Activated CD8-positive, alpha-beta memory T cell treated with anti-CD3 and anti-CD28 coated beads, Interleukin-2, amount 50 U/mL, for 4 hours (primary cell): Measurements from ENCODE around the gene CDKN1C.
"Not testable (repeated sequence)": the region's sequence is repeated elsewhere in the genome, so short reads cannot be mapped to it uniquely, and the experiment has no call there.

Experiments used
- DNase-seq: peaks from one replicate; pipeline ENCODE4 v3.0.0-alpha.2; 2020

Gene CDKN1C

GRCh38 chr11:2922655-2923054 is 37.1 kb upstream of the CDKN1C start:
- no peak for DNase-seq

- DNase-seq: no peak
Observed at GRCh38 chr11:2921742-2922493, 36.3 kb upstream of the CDKN1C start.

- DNase-seq: no peak
Observed at GRCh38 chr11:2921261-2921660, 35.7 kb upstream of the CDKN1C start.

- no peak for DNase-seq
Observed at GRCh38 chr11:2920343-2920742, 34.8 kb upstream of the CDKN1C start.

- DNase-seq: no peak
Observed at GRCh38 chr11:2919837-2920236, 34.3 kb upstream of the CDKN1C start.

GRCh38 chr11:2919188-2919587 is 33.6 kb upstream of the CDKN1C start:
- no peak for DNase-seq

GRCh38 chr11:2917842-2918490 is 32.4 kb upstream of the CDKN1C start:
- no peak for DNase-seq

- DNase-seq: no peak
Observed at GRCh38 chr11:2916892-2917645, 31.5 kb upstream of the CDKN1C start.

GRCh38 chr11:2916114-2916891 is 30.7 kb upstream of the CDKN1C start:
- DNase-seq: no peak

- DNase-seq: no peak
Observed at GRCh38 chr11:2915473-2915872, 29.9 kb upstream of the CDKN1C start.

GRCh38 chr11:2914455-2915195 is 29.1 kb upstream of the CDKN1C start:
- no peak for DNase-seq

- DNase-seq: no peak
Observed at GRCh38 chr11:2913776-2914175, 28.2 kb upstream of the CDKN1C start.

- no peak for DNase-seq
Observed at GRCh38 chr11:2913019-2913431, 27.4 kb upstream of the CDKN1C start.

- no peak for DNase-seq
Observed at GRCh38 chr11:2912498-2912897, 26.9 kb upstream of the CDKN1C start.

- no peak for DNase-seq
Observed at GRCh38 chr11:2911785-2912391, 26.3 kb upstream of the CDKN1C start.

GRCh38 chr11:2911088-2911784 is 25.7 kb upstream of the CDKN1C start:
- DNase-seq: no peak

GRCh38 chr11:2910401-2910955 is 24.9 kb upstream of the CDKN1C start:
- DNase-seq: no peak

- no peak for DNase-seq
Observed at GRCh38 chr11:2909133-2909902, 23.7 kb upstream of the CDKN1C start.

GRCh38 chr11:2908130-2908529 is 22.6 kb upstream of the CDKN1C start:
- no peak for DNase-seq

- DNase-seq: not testable (repeated sequence)
Observed at GRCh38 chr11:2905299-2905698, 19.7 kb upstream of the CDKN1C start.
